Activated CD8-positive, alpha-beta memory T cell treated with anti-CD3 and anti-CD28 coated beads for 36 hours (primary cell): ENCODE results near the gene NKAIN4. TPM values are rescaled to one million over a fixed set of nuclear protein-coding genes. Genes with fewer than 3 reads are reported as not detected.

ENCODE experiments used
- CTCF ChIA-PET: fragments of 350-600 bp; sonication (Branson Sonifier 250); formaldehyde crosslinking; loops from one replicate; lab custom pipeline; 2021; ENCODE audit warnings: antibody characterized with exemption; lab: Charles Lee
- POLR2A ChIA-PET: fragments of 350-600 bp; sonication (Branson Sonifier 250); formaldehyde crosslinking; loops from one replicate; lab custom pipeline; 2021; ENCODE audit warnings: antibody characterized with exemption; lab: Charles Lee
- total RNA-seq, 2 experiments: library from RNA; stranded (reverse); gene quantifications; one replicate each; pipeline ENCODE4 v1.2.3, GENCODE V29; 2021

Gene NKAIN4
- total RNA-seq, 2 experiments from 2014 or later = not detected

DNA sequence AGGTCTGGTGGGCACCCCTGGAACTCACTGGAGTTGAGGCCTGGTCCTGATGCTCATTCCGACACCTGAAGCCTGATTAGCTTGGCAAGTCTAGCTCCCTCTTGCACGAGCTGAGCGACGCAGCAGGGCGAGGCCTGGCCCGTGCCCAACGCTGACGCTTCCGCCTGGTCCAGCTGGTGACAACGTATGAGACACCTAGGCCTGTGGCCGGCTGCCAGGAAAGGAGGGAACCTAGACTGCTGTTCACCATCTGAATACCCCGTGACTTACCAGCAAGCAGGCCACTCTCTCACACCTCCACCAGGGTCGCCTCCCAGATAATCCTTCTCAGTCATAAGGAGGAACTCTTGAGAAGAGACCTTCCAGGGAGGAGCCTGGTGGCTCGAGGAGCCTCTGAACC lies 62.9 kb downstream of the NKAIN4 start:
- ChIA-PET POLR2A (no interaction called here), CTCF (no interaction called here)

DNA sequence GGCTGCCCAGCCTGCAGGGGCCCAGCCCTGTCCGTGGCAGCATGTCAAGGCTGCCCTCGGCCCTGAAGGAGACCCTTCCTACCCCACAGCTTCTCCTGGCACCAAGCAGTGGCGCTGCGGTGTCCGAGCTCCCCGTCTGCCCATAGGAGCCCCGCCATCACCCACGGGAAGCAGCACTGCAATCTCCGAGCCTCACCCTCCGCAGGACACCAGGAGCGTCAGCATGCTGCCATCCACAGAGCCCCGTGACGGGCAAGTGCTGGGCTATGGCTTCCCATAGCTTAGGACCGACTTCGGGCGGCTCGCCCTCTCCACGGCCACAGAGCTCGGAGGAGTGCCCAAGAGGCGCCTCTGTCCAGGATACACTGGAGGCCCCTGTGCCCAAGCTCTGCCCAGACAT lies 63.4 kb downstream of the NKAIN4 start:
- POLR2A ChIA-PET = no interaction called here
- CTCF ChIA-PET = no interaction called here

Other genes with a start within 250 kb of the NKAIN4 start
- gene BHLHE23, start 247.5 kb downstream of the NKAIN4 start, total RNA-seq = not detected
- gene YTHDF1, start 38.3 kb downstream of the NKAIN4 start, total RNA-seq = 10 to 100 TPM; 42.6 to 43.9 TPM
- gene BIRC7, start 18.6 kb downstream of the NKAIN4 start, total RNA-seq = not detected
- 10 to 100 TPM; 74.9 to 77.8 TPM for gene ARFGAP1, start 18.4 kb upstream of the NKAIN4 start, total RNA-seq
- gene COL20A1, start 38.7 kb upstream of the NKAIN4 start, total RNA-seq = not detected
- gene CHRNA4, start 106.9 kb upstream of the NKAIN4 start, total RNA-seq = not detected
- gene KCNQ2, start 218.2 kb upstream of the NKAIN4 start, total RNA-seq = not detected
- under 1 TPM in 1 of 2 experiments, not detected in 1; 0.13 TPM for gene EEF1A2, start 244.6 kb upstream of the NKAIN4 start, total RNA-seq